ENCODE data around the gene GPC6.
"Not testable (repeated sequence)": the region's sequence is repeated elsewhere in the genome, so short reads cannot be mapped to it uniquely, and the experiment has no call there.

The GPC6 gene

GRCh38 chr13:94251831-94252608 lies 1025.4 kb downstream of the GPC6 start:
- in situ Hi-C loops (cut with MboI; ENCODE audit: low sequenced_read_pairs): no loop called here

- in situ Hi-C loops (cut with MboI; ENCODE audit: low sequenced_read_pairs): no loop called here
Observed at GRCh38 chr13:94254737-94255136, 1028.1 kb downstream of the GPC6 start.

GRCh38 chr13:94256721-94257120 lies 1030.1 kb downstream of the GPC6 start:
- in situ Hi-C loops (cut with MboI; ENCODE audit: low sequenced_read_pairs): no loop called here

- in situ Hi-C loops (cut with MboI; ENCODE audit: low sequenced_read_pairs): no loop called here
Observed at GRCh38 chr13:94259984-94260383, 1033.4 kb downstream of the GPC6 start.

GRCh38 chr13:94261163-94261562 lies 1034.6 kb downstream of the GPC6 start:
- in situ Hi-C loops (cut with MboI; ENCODE audit: low sequenced_read_pairs): no loop called here

GRCh38 chr13:94263038-94263437 lies 1036.4 kb downstream of the GPC6 start:
- in situ Hi-C loops (cut with MboI; ENCODE audit: low sequenced_read_pairs): no loop called here

GRCh38 chr13:94267581-94268366 lies 1041.2 kb downstream of the GPC6 start:
- in situ Hi-C loops (cut with MboI; ENCODE audit: low sequenced_read_pairs): no loop called here

GRCh38 chr13:94268661-94269060 lies 1042.1 kb downstream of the GPC6 start:
- in situ Hi-C loops (cut with MboI; ENCODE audit: low sequenced_read_pairs): no loop called here

- in situ Hi-C loops (cut with MboI; ENCODE audit: low sequenced_read_pairs): no loop called here
Observed at GRCh38 chr13:94269557-94269956, 1043.0 kb downstream of the GPC6 start.

- in situ Hi-C loops (cut with MboI; ENCODE audit: low sequenced_read_pairs): no loop called here
Observed at GRCh38 chr13:94270556-94270955, 1043.9 kb downstream of the GPC6 start.

- in situ Hi-C loops (cut with MboI; ENCODE audit: low sequenced_read_pairs): no loop called here
Observed at GRCh38 chr13:94272038-94272437, 1045.4 kb downstream of the GPC6 start.

GRCh38 chr13:94280349-94280748 lies 1053.7 kb downstream of the GPC6 start:
- in situ Hi-C loops (cut with MboI; ENCODE audit: low sequenced_read_pairs): no loop called here

- in situ Hi-C loops (cut with MboI; ENCODE audit: low sequenced_read_pairs): no loop called here
Observed at GRCh38 chr13:94280845-94281244, 1054.2 kb downstream of the GPC6 start.

- in situ Hi-C loops (cut with MboI; ENCODE audit: low sequenced_read_pairs): no loop called here
Observed at GRCh38 chr13:94286581-94286980, 1060.0 kb downstream of the GPC6 start.

GRCh38 chr13:94291631-94292322 lies 1065.2 kb downstream of the GPC6 start:
- in situ Hi-C loops (cut with MboI; ENCODE audit: low sequenced_read_pairs): no loop called here

- in situ Hi-C loops (cut with MboI; ENCODE audit: low sequenced_read_pairs): no loop called here
Observed at GRCh38 chr13:94292323-94292640, 1065.7 kb downstream of the GPC6 start.

- in situ Hi-C loops (cut with MboI; ENCODE audit: low sequenced_read_pairs): no loop called here
Observed at GRCh38 chr13:94296471-94296870, 1069.9 kb downstream of the GPC6 start.

- in situ Hi-C loops (cut with MboI; ENCODE audit: low sequenced_read_pairs): no loop called here
Observed at GRCh38 chr13:94298346-94298745, 1071.7 kb downstream of the GPC6 start.

GRCh38 chr13:94300401-94300800 lies 1073.8 kb downstream of the GPC6 start:
- in situ Hi-C loops (cut with MboI; ENCODE audit: low sequenced_read_pairs): no loop called here

- in situ Hi-C loops (cut with MboI; ENCODE audit: low sequenced_read_pairs): no loop called here
Observed at GRCh38 chr13:94301487-94301886, 1074.9 kb downstream of the GPC6 start.

GRCh38 chr13:94302847-94303565 lies 1076.4 kb downstream of the GPC6 start:
- in situ Hi-C loops (cut with MboI; ENCODE audit: low sequenced_read_pairs): not testable (repeated sequence)
